ENCODE data around the gene IQCC. TPM values are rescaled to one million over a fixed set of nuclear protein-coding genes. Genes with fewer than 3 reads are reported as not detected.
A peak's percentile ranks its signal among the peaks of the same experiment; 100 is the strongest.

Gene IQCC
- polyA plus RNA-seq, 1 donor (not counting 4 experiments of a cell fraction or from before 2014, with no cell fraction given), result 1.5 TPM

DNA sequence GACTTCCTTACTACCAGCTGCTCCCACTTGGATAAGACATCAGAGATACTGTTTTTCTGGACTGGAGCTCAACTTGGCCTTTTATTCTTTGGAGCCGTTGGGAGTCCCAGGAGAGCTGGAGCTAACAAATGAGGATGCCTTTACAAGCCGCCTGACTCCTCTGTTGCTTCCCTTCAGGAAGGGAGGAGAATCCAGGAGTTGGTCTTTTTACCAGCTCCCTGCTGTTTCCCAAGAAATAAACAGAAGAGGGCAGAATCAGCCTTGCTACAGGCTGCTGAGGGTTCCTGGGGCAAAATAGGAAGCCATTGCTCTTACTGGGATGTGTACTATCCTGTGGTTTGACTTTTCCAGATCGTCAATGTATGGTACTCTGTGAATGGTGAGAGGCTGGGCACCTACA is 18.2 kb downstream of the IQCC start:
- no peaks in the 10 kb centered on the region for H3K9me3 ChIP-seq (ENCODE audit: control insufficient read depth, low read depth, low read length)
- peak overlapping the region; percentile 1 for H3K27ac ChIP-seq (ENCODE audit: control insufficient read depth, insufficient read depth, low read length)
- no peaks in the 10 kb centered on the region for H4K20me1 ChIP-seq (ENCODE audit: control insufficient read depth, extremely low read depth, insufficient read depth, low read length)
- H3K4me2 ChIP-seq (ENCODE audit: control insufficient read depth, extremely low read depth, insufficient read depth, low read depth, low read length), result peak overlapping the region; percentile 86
- H3K79me2 ChIP-seq (ENCODE audit: control insufficient read depth, insufficient read depth, low read length), result peaks cover 37% of the 10 kb centered on the region
- dilution Hi-C loops (cut with MboI; ENCODE audit: extremely low pct_ligation_motif_present, low sequenced_read_pairs), result no loop called here
- H3K9me1 ChIP-seq (ENCODE audit: control insufficient read depth, extremely low read depth, insufficient read depth, low read length), result no peaks in the 10 kb centered on the region
- H3K36me3 ChIP-seq (ENCODE audit: control insufficient read depth in 2 of 2, extremely low read depth in 1 of 2, insufficient read depth in 2 of 2, low read length in 2 of 2), result peaks cover 22 to 33% of the 10 kb centered on the region in 2 experiments
- H3K4me1 ChIP-seq (ENCODE audit: control insufficient read depth, extremely low read depth, insufficient read depth, low read length), result peaks cover 21% of the 10 kb centered on the region
- no peak for TF ChIP-seq EZH2 (IDR thresholded peaks at IDR 0.05; ENCODE audit: low read length)
- TF ChIP-seq, protein P1, sequence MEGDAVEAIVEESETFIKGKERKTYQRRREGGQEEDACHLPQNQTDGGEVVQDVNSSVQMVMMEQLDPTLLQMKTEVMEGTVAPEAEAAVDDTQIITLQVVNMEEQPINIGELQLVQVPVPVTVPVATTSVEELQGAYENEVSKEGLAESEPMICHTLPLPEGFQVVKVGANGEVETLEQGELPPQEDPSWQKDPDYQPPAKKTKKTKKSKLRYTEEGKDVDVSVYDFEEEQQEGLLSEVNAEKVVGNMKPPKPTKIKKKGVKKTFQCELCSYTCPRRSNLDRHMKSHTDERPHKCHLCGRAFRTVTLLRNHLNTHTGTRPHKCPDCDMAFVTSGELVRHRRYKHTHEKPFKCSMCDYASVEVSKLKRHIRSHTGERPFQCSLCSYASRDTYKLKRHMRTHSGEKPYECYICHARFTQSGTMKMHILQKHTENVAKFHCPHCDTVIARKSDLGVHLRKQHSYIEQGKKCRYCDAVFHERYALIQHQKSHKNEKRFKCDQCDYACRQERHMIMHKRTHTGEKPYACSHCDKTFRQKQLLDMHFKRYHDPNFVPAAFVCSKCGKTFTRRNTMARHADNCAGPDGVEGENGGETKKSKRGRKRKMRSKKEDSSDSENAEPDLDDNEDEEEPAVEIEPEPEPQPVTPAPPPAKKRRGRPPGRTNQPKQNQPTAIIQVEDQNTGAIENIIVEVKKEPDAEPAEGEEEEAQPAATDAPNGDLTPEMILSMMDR (optimal IDR thresholded peaks at IDR 0.05 in 1 of 3, IDR thresholded peaks at IDR 0.05 in 1 of 3, conservative IDR thresholded peaks at IDR 0.05 in 1 of 3; ENCODE audit: extremely low read depth in 1 of 3, insufficient read depth in 2 of 3, low read length in 3 of 3), result no peak
- DNase-seq (ENCODE audit: low read depth, low spot score), result no peak
- no peak overlapping the region for H2AFZ ChIP-seq (ENCODE audit: control insufficient read depth, low read length)
- no peak overlapping the region for H3K9ac ChIP-seq (ENCODE audit: control insufficient read depth, extremely low read depth, insufficient read depth, low read length)
- FAIRE-seq, result no peak
- no peaks in the 10 kb centered on the region for H3K27me3 ChIP-seq (ENCODE audit: control insufficient read depth, extremely low read depth, insufficient read depth, low read length)
- no peak overlapping the region for H3K4me3 ChIP-seq (ENCODE audit: control insufficient read depth in 2 of 3, extremely low read depth in 1 of 3, insufficient read depth in 2 of 3, low read depth in 1 of 3, low read length in 3 of 3)

GRCh38 chr1:32224285-32224684 is 18.8 kb downstream of the IQCC start:
- Histone ChIP-seq H3K4me1 (ENCODE audit: control insufficient read depth, extremely low read depth, insufficient read depth, low read length) (peaks cover 21% of the 10 kb centered on the region), H3K9me3 (ENCODE audit: control insufficient read depth, low read depth, low read length) (no peaks in the 10 kb centered on the region), H3K79me2 (ENCODE audit: control insufficient read depth, insufficient read depth, low read length) (peaks cover 37% of the 10 kb centered on the region), H3K9me1 (ENCODE audit: control insufficient read depth, extremely low read depth, insufficient read depth, low read length) (no peaks in the 10 kb centered on the region), H2AFZ (ENCODE audit: control insufficient read depth, low read length) (no peak overlapping the region), H4K20me1 (ENCODE audit: control insufficient read depth, extremely low read depth, insufficient read depth, low read length) (no peaks in the 10 kb centered on the region), H3K27me3 (ENCODE audit: control insufficient read depth, extremely low read depth, insufficient read depth, low read length) (no peaks in the 10 kb centered on the region), H3K4me2 (ENCODE audit: control insufficient read depth, extremely low read depth, insufficient read depth, low read depth, low read length) (no peak overlapping the region), H3K9ac (ENCODE audit: control insufficient read depth, extremely low read depth, insufficient read depth, low read length) (no peak overlapping the region), H3K27ac (ENCODE audit: control insufficient read depth, insufficient read depth, low read length) (no peak overlapping the region), H3K4me3 (ENCODE audit: control insufficient read depth in 2 of 3, extremely low read depth in 1 of 3, insufficient read depth in 2 of 3, low read depth in 1 of 3, low read length in 3 of 3) (no peak overlapping the region), H3K36me3 (ENCODE audit: control insufficient read depth in 2 of 2, extremely low read depth in 1 of 2, insufficient read depth in 2 of 2, low read length in 2 of 2) (peaks cover 22 to 33% of the 10 kb centered on the region in 2 experiments)
- DNase-seq (ENCODE audit: low read depth, low spot score) (no peak), FAIRE-seq (no peak)
- dilution Hi-C loops (cut with MboI; ENCODE audit: extremely low pct_ligation_motif_present, low sequenced_read_pairs), result no loop called here
- TF ChIP-seq EZH2 (IDR thresholded peaks at IDR 0.05; ENCODE audit: low read length), result no peak
- TF ChIP-seq, protein P1 (optimal IDR thresholded peaks at IDR 0.05 in 1 of 3, IDR thresholded peaks at IDR 0.05 in 1 of 3, conservative IDR thresholded peaks at IDR 0.05 in 1 of 3; ENCODE audit: extremely low read depth in 1 of 3, insufficient read depth in 2 of 3, low read length in 3 of 3), result no peak

Measured in keratinocyte (primary cell).